DMS153 treated with DMSO at 0.1 percent for 48 hours (cell line): ENCODE results near the gene ACTL10.

ENCODE experiments used
- DNase-seq: peaks from one replicate; lab custom pipeline; 2025; ENCODE audit not compliant: unreplicated experiment; lab: John Stamatoyannopoulos, UW

Gene ACTL10

DNA sequence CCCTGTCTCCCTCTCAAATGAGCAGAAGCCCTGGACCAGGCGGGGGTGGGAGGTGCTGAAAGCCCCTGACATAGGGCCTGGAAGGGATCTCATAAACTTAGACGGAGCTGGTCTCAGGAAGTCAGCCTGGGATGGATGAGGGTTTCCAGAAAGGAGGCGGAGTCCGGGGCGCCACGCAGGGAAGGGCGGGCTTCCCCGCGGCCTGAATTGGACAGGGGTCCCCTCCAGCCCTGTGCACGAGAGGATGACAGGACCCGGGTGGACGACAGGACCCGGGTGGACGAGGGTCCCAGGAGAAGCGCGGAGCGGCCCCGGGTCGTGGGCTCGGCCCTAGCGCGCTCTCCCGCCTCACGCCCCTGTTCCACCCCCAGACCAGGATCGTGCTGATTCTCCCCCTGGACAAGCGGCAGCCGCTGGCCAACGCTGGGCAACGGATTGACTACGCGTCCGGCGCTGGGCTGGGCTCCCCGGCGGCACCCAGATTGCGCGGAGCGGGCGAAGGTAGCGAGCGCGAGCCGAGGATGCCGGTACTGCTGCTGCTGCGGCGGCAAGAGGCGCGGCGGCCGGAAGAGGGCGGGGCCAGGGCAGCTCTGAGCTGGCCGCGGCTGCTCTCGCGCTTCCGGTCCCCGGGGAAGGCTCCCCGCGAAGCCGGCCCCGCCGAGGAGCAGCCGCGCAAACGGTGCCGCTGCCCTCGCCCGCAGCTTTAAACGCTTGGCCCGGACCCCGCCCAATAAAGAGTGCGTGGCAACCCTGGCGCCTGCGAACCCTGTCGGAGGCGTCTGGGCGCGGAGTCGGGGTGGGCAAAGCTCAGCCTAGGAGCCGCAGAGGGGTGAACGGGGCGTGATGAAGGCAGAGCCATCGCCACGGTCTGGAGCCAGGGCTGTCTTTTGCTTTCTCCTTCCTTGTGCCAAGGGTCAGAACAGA, 3.3 kb upstream of the ACTL10 start:
- peak; percentile 65 for DNase-seq

- no peak for DNase-seq
Observed at GRCh38 chr20:33664085-33664761, 2.5 kb upstream of the ACTL10 start.

- DNase-seq: no peak
Observed at GRCh38 chr20:33664762-33665144, 2.0 kb upstream of the ACTL10 start.

GRCh38 chr20:33667245-33667675, 517 bp downstream of the ACTL10 start:
- no peak for DNase-seq

GRCh38 chr20:33667676-33668465, 1.1 kb downstream of the ACTL10 start:
- DNase-seq: peak; percentile 32

DNA sequence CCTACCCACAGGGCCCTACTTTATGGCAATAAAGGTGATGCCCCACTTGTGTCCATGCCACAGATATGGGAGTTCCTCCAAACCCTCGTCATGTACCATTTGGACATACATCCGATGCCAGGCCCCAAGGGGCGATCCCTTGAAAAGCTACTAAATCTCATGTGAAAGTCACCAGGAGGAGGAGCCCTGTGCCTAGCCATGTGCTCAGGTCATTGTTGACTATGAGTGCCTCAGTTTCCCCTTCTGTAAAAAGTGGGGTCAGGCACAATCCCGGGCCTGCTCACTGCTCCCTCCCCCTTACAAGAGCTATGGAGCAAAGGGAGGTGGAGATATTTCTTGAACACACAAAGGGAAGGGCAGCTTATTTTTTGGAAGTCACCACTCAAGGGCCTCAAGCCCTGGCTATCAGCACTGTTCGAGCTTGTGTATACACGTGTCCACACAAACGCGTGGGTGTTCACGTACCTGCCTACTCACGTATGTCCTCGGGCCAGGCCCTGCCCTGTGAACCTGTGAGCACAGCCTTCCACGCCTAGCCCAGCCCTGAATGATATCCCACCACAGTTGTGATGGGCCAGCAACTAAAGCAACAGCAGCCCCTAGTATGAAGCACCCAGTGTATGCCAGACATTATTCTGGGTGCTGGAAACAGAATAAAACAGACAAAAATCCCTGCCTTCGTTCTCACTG, 1.9 kb downstream of the ACTL10 start:
- no peak for DNase-seq

GRCh38 chr20:33669224-33669623, 2.5 kb downstream of the ACTL10 start:
- no peak for DNase-seq

DNA sequence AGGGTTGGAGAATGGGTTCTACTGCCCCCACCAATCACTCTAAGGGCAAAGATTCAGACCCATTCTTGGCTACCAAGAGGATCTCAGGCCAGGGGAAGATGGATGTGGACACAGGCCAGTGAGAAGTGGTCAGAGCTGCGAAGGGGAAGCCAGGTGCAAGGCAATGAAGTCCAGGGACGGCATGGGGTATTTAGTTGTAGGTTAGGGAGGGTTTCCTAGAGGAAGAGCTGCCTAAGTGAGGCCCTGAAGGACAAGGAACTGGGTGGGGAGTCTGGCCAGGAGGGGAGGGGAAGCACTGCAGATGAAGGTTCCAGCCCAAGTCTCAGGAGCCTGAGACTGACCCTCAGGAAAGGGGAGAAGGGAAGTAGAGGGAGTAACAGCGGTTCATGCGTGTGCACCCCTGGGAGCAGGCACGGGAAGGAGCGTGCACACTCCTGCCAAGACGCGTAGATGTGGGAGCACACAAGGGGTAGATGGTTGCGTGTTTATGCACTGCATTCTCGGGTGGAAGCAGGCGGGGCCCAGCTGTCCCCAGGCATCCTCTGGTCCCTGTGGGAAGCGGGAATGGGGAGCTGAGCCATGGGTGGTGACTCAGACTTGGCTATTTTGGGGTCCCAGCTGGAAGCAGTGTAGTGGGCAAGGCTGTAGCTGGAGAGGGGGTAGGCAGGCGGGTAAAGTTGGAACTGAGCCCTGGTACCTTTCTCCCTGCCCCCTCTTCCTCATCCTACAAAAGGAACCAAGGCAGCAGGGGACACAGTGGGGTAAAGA, 3.3 kb downstream of the ACTL10 start:
- no peak for DNase-seq

DNA sequence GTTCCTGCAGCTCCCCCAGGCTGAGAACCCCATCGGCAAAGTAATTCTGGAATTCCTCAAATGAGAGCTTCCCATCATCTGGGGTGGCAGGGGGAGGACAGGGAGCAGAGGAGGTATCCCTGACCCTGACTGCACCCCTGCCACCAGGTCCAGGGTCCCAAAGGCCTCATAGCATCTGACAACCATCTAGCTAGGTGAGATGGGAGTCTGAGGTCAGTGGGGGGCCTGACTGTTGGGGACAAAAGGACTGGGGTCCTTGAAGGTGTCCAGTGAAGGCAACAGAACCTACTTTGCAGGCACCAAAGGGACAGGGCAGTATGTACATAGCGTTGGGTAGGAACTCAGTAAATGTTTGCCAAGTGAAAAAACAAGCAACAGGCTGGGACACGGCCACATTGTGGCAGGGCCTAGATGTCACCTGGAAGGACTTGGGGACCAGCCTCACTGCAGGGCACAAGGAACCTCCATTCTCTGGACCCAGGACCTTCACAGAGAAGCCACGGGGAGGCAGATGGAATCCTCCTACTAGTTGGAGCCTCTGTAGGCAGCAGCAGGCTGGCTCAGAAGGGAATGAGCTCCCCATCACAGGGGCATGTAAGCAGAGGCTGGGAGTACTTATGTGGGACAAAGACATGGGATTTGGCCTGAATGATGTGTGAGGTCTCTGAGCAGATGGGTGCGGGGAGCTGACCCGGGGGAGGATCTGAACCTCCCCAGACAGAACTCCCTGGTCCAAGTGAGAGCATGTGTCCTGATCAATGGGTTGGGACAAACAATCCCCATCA, 4.2 kb downstream of the ACTL10 start:
- DNase-seq: no peak

GRCh38 chr20:33671573-33672288, 5.0 kb downstream of the ACTL10 start:
- DNase-seq: no peak

- DNase-seq: no peak
Observed at GRCh38 chr20:33672426-33673113, 5.8 kb downstream of the ACTL10 start.

DNA sequence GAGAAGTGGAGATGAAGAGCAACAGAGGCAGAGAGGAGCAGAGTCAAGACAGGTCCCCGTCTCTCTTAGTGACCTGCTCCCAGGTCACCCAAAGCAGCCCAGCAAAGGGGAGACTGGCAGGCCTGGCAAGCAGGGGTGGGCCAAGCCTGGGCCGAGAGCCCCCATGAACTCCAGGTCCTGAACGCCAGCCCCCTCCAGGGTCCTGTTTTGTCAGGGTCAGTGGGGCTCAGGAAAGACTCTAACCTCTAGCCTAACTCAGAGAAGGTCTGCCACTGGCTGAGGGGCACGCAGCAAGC, 6.3 kb downstream of the ACTL10 start:
- DNase-seq: no peak

DNA sequence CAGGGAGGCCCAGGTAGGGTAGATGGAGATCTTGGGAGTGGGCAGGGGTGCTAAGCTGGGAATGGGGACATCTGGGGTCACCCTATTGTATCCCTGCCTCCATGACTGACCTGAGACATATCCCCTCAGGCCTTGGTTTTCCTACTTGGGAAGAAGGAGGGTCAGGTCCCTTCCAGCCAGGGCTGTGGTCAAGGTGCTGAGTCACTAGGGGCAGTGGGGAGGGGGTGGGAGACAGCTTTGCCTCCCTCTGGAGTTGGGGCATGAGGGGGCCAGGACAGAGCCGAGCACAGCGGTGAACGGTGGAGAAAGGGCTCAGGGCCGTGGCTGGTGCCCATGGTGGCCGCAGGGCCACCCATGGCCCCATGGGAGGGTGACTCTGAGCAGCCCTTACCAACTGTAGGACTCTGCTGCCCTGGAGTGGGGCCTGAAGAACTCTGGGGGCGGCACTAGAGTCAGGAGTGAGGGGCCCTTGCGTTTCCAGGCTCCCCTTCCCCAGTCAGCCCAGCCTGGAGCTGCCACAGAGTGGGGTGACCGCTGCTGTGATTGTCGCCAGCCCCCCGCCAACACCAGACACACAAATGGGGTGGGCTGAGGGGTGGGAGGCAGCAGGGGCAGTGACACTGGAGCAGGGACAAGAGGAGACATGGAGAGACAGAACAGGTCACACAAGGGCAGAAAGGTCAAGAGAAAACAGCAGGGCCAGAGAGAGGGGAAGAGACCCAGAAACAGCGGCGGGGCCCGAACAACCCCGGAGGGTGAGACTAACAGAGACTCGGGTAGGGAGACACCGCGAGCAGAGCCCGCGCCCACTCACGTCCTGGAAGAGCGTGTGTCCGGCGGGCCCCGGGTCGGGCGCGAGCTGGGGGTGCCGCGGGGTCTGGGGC, 6.9 kb downstream of the ACTL10 start:
- DNase-seq: no peak

GRCh38 chr20:33674294-33675135, 7.8 kb downstream of the ACTL10 start, which contains the start of gene NECAB3:
Gene NECAB3, minus strand, starts transcription at chr20:33674428. Its CDS starts 76 bp downstream, at chr20:33674352.
- DNase-seq: peak; percentile 46

DNA sequence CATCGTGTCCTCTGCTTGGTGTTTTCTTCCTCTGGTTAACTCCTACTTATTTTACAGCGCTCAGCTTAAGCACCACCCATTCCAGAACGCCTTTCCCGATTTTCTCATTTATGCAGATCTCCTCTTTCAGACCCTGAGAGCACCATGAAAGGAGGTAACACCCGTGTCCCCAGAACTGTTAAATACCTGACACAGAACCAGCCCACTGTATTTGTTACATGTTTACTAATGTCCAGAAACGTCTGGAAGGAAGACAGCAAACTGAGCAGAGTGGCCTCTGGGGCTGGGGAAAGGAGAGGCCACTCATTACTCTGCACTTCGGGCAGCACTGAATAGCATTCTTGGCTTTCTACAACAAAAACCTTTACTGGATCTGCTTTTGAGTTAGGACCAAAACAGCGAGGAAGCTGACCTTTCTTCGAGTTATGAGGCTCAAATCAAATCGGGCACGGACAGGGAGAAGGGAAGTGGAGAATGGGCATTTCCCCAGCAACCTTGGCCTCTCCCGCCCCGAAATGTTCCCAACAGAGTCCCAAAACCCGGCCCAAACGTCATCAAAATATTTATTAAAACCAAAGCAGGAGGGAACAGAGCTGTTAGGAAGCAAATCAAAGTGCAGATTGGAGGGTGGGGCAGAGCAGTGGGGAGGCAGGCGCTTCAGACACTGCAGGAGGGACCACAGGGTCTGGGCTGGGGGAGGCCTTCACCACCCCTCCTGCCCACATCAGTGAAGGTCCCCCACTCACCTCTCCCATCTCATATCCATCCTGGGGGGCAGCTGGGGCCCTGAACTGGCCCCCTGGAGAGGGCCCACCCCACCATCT, 8.6 kb downstream of the ACTL10 start:
- DNase-seq: peak; percentile 40
